Measurements from ENCODE around the gene MYLIP. TPM values are rescaled to one million over a fixed set of nuclear protein-coding genes. Genes with fewer than 3 reads are reported as not detected.

MYLIP gene
- total RNA-seq, 1 experiment from 2014 or later, result 27.0 TPM

DNA sequence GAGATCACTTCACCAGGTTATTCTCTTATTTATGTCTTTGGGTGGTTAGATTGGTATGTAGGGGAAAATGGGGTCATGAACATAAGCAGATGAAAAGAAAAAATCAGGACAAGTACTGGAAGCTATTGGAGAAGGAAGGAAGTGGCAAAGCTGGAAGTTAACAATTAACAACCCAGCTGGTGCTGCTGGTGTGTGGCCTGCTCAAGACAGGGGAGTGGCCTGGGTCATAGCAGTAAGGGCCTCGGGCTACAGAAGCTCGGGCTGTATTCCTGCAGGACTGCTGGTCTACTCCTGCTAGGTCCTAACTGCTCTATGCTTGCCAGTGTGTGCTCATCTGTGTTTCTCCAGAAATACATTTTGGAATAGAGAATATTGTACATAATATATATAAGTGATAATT lies 19.6 kb downstream of the MYLIP start:
- no peak overlapping the region for H4K8ac ChIP-seq (replicated peaks; ENCODE audit: insufficient read length, low read depth, low read length)
- H2BK15ac ChIP-seq (ENCODE audit: low read depth, low read length), result no peak overlapping the region
- no peaks in the 10 kb centered on the region for H3K79me1 ChIP-seq (ENCODE audit: insufficient read depth, low read depth, low read length, poor library complexity, severe bottlenecking)
- H3K9ac ChIP-seq (ENCODE audit: extremely low read depth, insufficient read length, low read length), result no peak overlapping the region
- H3K4me1 Mint-ChIP-seq, result no peaks in the 10 kb centered on the region; a peak in 1 of 4 replicates
- no peak overlapping the region for H4K91ac ChIP-seq (ENCODE audit: insufficient read length, low read depth, low read length)
- no peak overlapping the region for H3K27ac ChIP-seq (ENCODE audit: insufficient read length, low read depth, low read length)
- peak; percentile 50 for DNase-seq
- no peak overlapping the region for H2BK20ac ChIP-seq (ENCODE audit: low read depth, low read length, poor library complexity, severe bottlenecking)
- H3T11ph ChIP-seq (ENCODE audit: low read length), result no peak overlapping the region
- H4K5ac ChIP-seq (ENCODE audit: insufficient read length, low read depth, low read length), result no peak overlapping the region
- H3K14ac ChIP-seq (ENCODE audit: insufficient read depth, low read length), result no peak overlapping the region
- no peaks in the 10 kb centered on the region for H3K4me1 ChIP-seq (ENCODE audit: insufficient read depth, low read length)
- H3K27ac Mint-ChIP-seq, result no peak overlapping the region
- no CpG with 5 or more reads among the region's 2 CpGs for WGBS (ENCODE audit: extremely low coverage, insufficient read length, low lambda C conversion rate)
- no peaks in the 10 kb centered on the region for H3K9me3 ChIP-seq (ENCODE audit: control insufficient read depth, low read depth, low read length)
- TF ChIP-seq, protein P1, sequence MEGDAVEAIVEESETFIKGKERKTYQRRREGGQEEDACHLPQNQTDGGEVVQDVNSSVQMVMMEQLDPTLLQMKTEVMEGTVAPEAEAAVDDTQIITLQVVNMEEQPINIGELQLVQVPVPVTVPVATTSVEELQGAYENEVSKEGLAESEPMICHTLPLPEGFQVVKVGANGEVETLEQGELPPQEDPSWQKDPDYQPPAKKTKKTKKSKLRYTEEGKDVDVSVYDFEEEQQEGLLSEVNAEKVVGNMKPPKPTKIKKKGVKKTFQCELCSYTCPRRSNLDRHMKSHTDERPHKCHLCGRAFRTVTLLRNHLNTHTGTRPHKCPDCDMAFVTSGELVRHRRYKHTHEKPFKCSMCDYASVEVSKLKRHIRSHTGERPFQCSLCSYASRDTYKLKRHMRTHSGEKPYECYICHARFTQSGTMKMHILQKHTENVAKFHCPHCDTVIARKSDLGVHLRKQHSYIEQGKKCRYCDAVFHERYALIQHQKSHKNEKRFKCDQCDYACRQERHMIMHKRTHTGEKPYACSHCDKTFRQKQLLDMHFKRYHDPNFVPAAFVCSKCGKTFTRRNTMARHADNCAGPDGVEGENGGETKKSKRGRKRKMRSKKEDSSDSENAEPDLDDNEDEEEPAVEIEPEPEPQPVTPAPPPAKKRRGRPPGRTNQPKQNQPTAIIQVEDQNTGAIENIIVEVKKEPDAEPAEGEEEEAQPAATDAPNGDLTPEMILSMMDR (conservative IDR thresholded peaks at IDR 0.05), result no peak
- H3K23ac ChIP-seq (ENCODE audit: insufficient read length, low read depth, low read length), result no peak overlapping the region
- no peak overlapping the region for H3K18ac ChIP-seq (ENCODE audit: insufficient read length, low read depth, low read length)
- no peak overlapping the region for H2AFZ ChIP-seq (ENCODE audit: low read length)
- no peak overlapping the region for H2BK12ac ChIP-seq (ENCODE audit: insufficient read length, low read depth, low read length)
- H3K27me3 Mint-ChIP-seq (ENCODE audit: low read depth), result no peaks in the 10 kb centered on the region
- H3K27me3 ChIP-seq (ENCODE audit: insufficient read depth, low read length), result no peaks in the 10 kb centered on the region
- no peaks in the 10 kb centered on the region for H4K20me1 ChIP-seq (ENCODE audit: control insufficient read depth, insufficient read depth, insufficient read length)
- H2AK5ac ChIP-seq (ENCODE audit: insufficient read length, low read length), result no peak overlapping the region
- H3K4me3 Mint-ChIP-seq, result no peak overlapping the region; a peak in 1 of 5 replicates
- H3K36me3 Mint-ChIP-seq (ENCODE audit: insufficient read depth in 1 of 3, low read depth in 3 of 3), result peaks cover 43 to 76% (median 71%) of the 10 kb centered on the region in 3 experiments; a peak in 6 of 7 replicates
- H3K4me2 ChIP-seq (ENCODE audit: insufficient read depth, insufficient read length, low read length), result no peak overlapping the region
- no peak overlapping the region for H2BK5ac ChIP-seq (ENCODE audit: insufficient read length, low read length)
- no peak overlapping the region for H2BK120ac ChIP-seq (ENCODE audit: low read depth, low read length, poor library complexity, severe bottlenecking)
- H3K56ac ChIP-seq (ENCODE audit: insufficient read length, low read depth, low read length), result no peak overlapping the region
- H3K79me2 ChIP-seq (ENCODE audit: insufficient read depth, low read length), result no peaks in the 10 kb centered on the region
- no peaks in the 10 kb centered on the region for H3K9me3 Mint-ChIP-seq
- no peak overlapping the region for H3K4ac ChIP-seq (ENCODE audit: low read depth, low read length)
- no peaks in the 10 kb centered on the region for H3K23me2 ChIP-seq (ENCODE audit: insufficient read length, low read depth, low read length, poor library complexity, severe bottlenecking)
